Activated CD8-positive, alpha-beta T cell treated with anti-CD3 and anti-CD28 coated beads, Interleukin-2, amount 10 ng/mL, durations not matched to agents 7 days and 5 days (primary cell): ENCODE results near the gene TSPAN16. TPM values are rescaled to one million over a fixed set of nuclear protein-coding genes. Genes with fewer than 3 reads are reported as not detected.
"Not testable (repeated sequence)": the region's sequence is repeated elsewhere in the genome, so short reads cannot be mapped to it uniquely, and the experiment has no call there.

Experiments used
- ATAC-seq: fragments of 150-1000 bp; cut with Tn5 transposase; one replicate; pipeline ENCODE4 v1.10.0; 2021; ENCODE audit warnings: moderate library complexity
- CTCF ChIA-PET: fragments of 350-600 bp; sonication (Branson Sonifier 250); formaldehyde crosslinking; loops from one replicate; lab custom pipeline; 2021; ENCODE audit warnings: antibody characterized with exemption; lab: Charles Lee
- POLR2A ChIA-PET: fragments of 350-600 bp; sonication (Branson Sonifier 250); formaldehyde crosslinking; loops from one replicate; lab custom pipeline; 2021; ENCODE audit warnings: antibody characterized with exemption; lab: Charles Lee
- DNase-seq: peaks from one replicate; pipeline ENCODE4 v3.0.0-alpha.2; 2020
- H3K27ac Mint-ChIP-seq: one replicate; pipeline ENCODE4 v1.8.0; 2021; ENCODE audit warnings: mild to moderate bottlenecking, mixed read lengths
- H3K27me3 Mint-ChIP-seq: one replicate; pipeline ENCODE4 v1.8.0; 2021; ENCODE audit warnings: low read depth, mixed read lengths
- H3K36me3 Mint-ChIP-seq: one replicate; pipeline ENCODE4 v1.8.0; 2021; ENCODE audit warnings: low read depth, mixed read lengths
- H3K4me1 Mint-ChIP-seq: one replicate; pipeline ENCODE4 v1.8.0; 2021; ENCODE audit warnings: low read depth, mixed read lengths
- H3K4me3 Mint-ChIP-seq: one replicate; pipeline ENCODE4 v1.8.0; 2021; ENCODE audit warnings: mild to moderate bottlenecking, mixed read lengths
- H3K9me3 Mint-ChIP-seq: one replicate; pipeline ENCODE4 v1.8.0; 2022; ENCODE audit warnings: mixed read lengths; ENCODE audit not compliant: insufficient read depth
- total RNA-seq, 2 experiments: library from RNA; stranded (reverse); gene quantifications; one replicate each; pipeline ENCODE4 v1.2.3, GENCODE V29; 2021

Gene TSPAN16
- total RNA-seq, 2 experiments from 2014 or later: not detected

DNA sequence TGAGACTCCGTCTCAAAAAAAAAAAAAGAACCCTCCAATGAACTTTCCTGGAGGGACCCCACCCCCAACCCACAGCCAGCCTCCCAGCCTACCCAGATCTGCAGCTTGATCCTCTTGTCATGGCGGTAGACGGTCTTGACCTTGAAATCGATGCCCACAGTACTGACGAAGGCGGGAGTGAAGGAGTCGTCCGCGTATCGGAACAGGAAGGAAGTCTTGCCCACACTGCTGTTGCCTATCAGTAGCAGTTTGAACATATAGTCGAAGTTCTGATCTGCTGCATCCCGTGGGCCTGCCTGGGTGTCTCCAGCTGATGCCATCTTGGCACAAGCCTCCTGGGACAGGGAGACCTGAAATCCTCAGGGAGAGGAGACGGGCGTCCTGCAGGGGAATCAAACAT lies 41.1 kb downstream of the TSPAN16 start:
- CTCF ChIA-PET: interaction anchor here (1.1 to 1.4 kb wide), 3 partner anchors 10 to 44 kb away, joined by 3 to 5 read pairs (median 4); no protein-coding TSS in a partner anchor
- H3K27ac Mint-ChIP-seq: peak overlapping the region; percentile 56
- no peaks in the 10 kb centered on the region for H3K9me3 Mint-ChIP-seq
- POLR2A ChIA-PET: interaction anchor here (0.6 to 1.4 kb wide), 2 partner anchors 12 to 35 kb away, joined by 3 read pairs; no protein-coding TSS in a partner anchor
- H3K27me3 Mint-ChIP-seq: no peaks in the 10 kb centered on the region
- ATAC-seq (no peak), DNase-seq (peak; percentile 40)
- peaks cover 28% of the 10 kb centered on the region for H3K36me3 Mint-ChIP-seq
- H3K4me3 Mint-ChIP-seq: peak overlapping the region; percentile 36
- H3K4me1 Mint-ChIP-seq: peaks cover 28% of the 10 kb centered on the region

DNA sequence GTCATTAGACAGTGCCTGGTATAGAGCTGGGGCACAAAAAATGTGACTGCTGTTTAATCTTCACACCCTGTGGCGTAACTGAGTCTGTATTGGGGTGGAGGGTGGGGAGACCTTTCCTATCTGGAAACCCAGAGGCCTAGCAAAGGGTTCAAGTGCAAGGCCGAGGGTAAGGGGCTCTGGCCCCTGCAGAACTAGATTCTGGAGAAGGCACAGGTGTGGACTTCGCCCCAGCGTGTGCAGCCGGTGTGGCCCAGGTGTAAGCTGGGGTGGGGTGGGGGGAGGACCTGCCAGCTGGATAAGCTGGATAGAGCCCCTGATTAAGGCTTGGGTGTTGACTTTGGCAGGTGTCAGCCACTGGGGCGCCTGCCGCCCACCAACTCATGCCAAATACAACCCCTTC lies 42.2 kb downstream of the TSPAN16 start:
- Mint-ChIP-seq H3K36me3 (peaks cover 28% of the 10 kb centered on the region), H3K27me3 (no peaks in the 10 kb centered on the region), H3K4me1 (peaks cover 28% of the 10 kb centered on the region), H3K4me3 (no peak overlapping the region), H3K27ac (peak overlapping the region; percentile 39), H3K9me3 (no peaks in the 10 kb centered on the region)
- ATAC-seq (no peak), DNase-seq (no peak)
- CTCF ChIA-PET: interaction anchor here (1.4 kb wide), 1 partner anchor 9 kb away, joined by 4 read pairs; no protein-coding TSS in a partner anchor
- POLR2A ChIA-PET: interaction anchor here (0.9 kb wide), 1 partner anchor 15 kb away, joined by 3 read pairs; no protein-coding TSS in a partner anchor

DNA sequence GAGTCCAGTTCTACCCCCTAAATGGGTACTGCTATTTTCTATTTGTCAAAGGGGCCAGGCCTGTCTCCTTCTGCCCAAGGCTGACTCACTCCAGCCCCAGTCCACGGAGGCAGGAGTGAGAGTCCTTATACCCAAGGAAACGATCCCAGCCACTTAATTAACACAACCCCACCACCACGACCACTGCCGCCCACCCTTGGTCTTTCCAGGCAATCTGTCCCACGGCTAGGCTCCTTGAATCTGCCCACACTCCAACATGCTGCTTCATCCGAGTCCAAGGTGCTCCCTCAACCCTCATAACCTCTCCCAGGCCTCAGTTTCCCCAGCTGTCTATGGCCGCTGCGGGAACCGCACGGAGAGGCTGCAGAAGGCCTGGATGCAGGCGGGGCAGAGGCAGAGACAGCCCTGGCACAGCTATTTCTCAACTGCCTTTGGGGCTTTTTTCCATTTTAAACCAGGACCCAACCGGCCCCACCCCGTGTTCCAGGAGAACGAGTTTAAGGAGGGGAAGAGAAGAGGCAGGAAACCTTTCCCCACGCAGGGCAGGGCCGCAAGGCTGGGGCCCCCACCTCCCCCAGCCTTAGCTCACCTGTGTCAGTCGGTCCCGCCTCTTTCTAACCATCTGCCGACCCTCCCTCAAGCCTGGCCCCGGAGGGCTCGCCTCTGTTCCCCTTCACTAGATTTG lies 42.8 kb downstream of the TSPAN16 start:
- Mint-ChIP-seq H3K36me3 (peaks cover 28% of the 10 kb centered on the region), H3K4me3 (peak overlapping the region; percentile 73), H3K9me3 (no peaks in the 10 kb centered on the region), H3K4me1 (peaks cover 28% of the 10 kb centered on the region), H3K27ac (no peak overlapping the region), H3K27me3 (no peaks in the 10 kb centered on the region)
- POLR2A ChIA-PET: interaction anchor here (0.9 to 1.0 kb wide), 2 partner anchors 15 to 16 kb away, joined by 3 read pairs; no protein-coding TSS in a partner anchor
- CTCF ChIA-PET: interaction anchor here (1.5 kb wide), 1 partner anchor 42 kb away, joined by 6 read pairs; no protein-coding TSS in a partner anchor
- DNase-seq: no peak
- no peak for ATAC-seq

DNA sequence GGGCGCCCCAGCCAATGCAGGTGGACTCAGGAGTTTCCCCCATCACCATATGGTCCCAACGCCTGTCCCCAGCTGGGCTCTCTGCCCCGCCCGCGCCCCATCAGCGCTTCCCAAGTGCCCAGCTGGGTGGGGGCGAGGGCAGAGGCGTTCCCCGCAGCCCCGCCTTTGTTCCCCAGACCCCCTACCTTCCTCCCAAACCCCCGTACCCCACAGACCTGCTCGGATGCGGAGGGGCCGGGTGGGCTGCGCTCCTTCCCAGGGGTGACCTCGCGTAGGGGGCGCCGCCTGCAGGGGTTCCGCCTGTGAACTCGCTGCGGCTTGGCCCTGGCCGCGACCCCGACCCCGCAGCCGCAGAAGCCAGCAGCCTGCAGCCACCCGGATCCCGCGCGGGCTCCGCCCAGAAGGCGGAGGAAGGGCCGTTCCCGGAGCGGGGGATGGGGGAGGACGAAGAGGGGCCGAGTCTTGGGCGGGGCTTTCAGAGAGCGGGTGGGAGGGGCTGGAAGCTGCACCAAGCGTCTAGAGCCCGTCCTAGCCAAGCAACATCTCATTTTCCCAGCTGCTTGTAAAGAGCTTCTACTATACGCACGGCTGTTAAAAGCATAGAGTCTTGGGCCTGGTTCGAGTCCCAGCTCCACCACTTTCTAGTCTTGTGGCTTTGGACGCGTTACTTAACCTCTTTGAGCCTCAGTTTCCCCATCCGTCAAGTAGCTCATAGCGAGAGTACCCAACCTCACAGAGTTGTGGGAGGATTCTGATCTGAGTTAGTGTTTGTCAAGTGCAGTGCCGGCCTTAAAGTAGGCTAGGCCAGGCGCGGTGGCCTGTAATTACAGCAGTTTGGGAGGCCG lies 43.5 kb downstream of the TSPAN16 start, which contains the start of gene RAB3D:
TSS of gene RAB3D (minus strand) at position 404 of the 845 bp plus-strand sequence. CDS start 2,258 bp downstream, outside the sequence.
- H3K36me3 Mint-ChIP-seq: peaks cover 25% of the 10 kb centered on the region
- H3K4me1 Mint-ChIP-seq: peaks cover 31% of the 10 kb centered on the region
- peak within 1 kb of the TSS; percentile 73 for H3K4me3 Mint-ChIP-seq
- ChIA-PET POLR2A (interaction anchor here (0.6 to 1.2 kb wide), 5 partner anchors 8 to 42 kb away, joined by 3 to 7 read pairs (median 3); partner anchors contain the start of gene SWSAP1), CTCF (interaction anchor here (0.9 to 1.5 kb wide), 5 partner anchors 15 to 143 kb away, joined by 3 to 6 read pairs (median 4); no protein-coding TSS in a partner anchor)
- no peak within 1 kb of the TSS for H3K27ac Mint-ChIP-seq
- DNase-seq: peak; percentile 89
- H3K9me3 Mint-ChIP-seq: no peaks in the 10 kb centered on the region
- peak; percentile 92 for ATAC-seq
- H3K27me3 Mint-ChIP-seq: no peaks in the 10 kb centered on the region

DNA sequence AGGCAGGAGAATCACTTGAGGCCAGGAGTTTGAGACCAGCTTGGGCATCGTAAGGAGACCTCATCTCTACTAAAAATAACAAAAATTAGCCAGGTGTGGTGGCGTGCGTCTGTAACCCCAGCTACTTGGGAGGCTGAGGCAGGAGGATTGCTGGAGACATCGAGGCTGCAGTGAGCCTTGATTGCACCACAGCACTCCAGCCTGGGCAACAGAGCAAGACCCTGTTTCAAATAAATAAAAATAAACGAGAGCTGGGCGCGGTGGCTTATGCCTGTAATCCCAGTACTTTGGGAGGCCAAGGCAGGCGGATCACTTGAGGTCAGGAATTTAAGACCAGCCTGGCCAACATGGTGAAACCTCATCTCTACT lies 44.1 kb downstream of the TSPAN16 start:
- POLR2A ChIA-PET: interaction anchor here (0.6 to 1.2 kb wide), 4 partner anchors 9 to 41 kb away, joined by 3 to 7 read pairs (median 4); partner anchors contain the start of gene SWSAP1
- H3K27me3 Mint-ChIP-seq, ATAC-seq, H3K27ac Mint-ChIP-seq, DNase-seq, H3K9me3 Mint-ChIP-seq: not testable (repeated sequence)
- Mint-ChIP-seq H3K36me3 (peaks cover 22% of the 10 kb centered on the region), H3K4me1 (peaks cover 32% of the 10 kb centered on the region), H3K4me3 (peak overlapping the region; percentile 61)
- CTCF ChIA-PET: interaction anchor here (0.9 to 1.5 kb wide), 5 partner anchors 16 to 142 kb away, joined by 3 to 6 read pairs (median 4); no protein-coding TSS in a partner anchor

DNA sequence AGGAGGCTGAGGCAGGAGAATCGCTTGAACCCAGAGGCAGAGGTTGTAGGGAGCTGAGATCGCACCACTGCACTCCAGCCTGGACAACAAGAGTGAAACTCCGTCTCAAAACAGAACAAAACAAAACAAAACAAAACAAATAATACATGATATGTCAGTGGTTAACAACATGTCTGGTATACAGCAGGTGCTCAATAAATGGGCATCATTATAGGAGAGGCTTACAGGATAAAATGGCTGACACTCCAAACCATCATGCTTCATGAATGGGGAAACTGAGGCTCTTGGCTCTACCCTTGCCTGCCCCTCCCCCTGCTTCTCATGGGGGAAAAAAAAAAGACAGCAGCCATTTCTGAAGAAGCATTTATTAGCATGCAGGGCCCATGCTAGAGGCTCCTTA lies 46.5 kb downstream of the TSPAN16 start:
- CTCF ChIA-PET: no interaction called here
- no peaks in the 10 kb centered on the region for H3K9me3 Mint-ChIP-seq
- peaks cover 6% of the 10 kb centered on the region for H3K36me3 Mint-ChIP-seq
- H3K27me3 Mint-ChIP-seq: no peaks in the 10 kb centered on the region
- no peak for ATAC-seq
- H3K27ac Mint-ChIP-seq: no peak overlapping the region
- DNase-seq: no peak
- POLR2A ChIA-PET: interaction anchor here (0.6 kb wide), 1 partner anchor 23 kb away, joined by 3 read pairs; no protein-coding TSS in a partner anchor
- no peak overlapping the region for H3K4me3 Mint-ChIP-seq
- peaks cover 46% of the 10 kb centered on the region for H3K4me1 Mint-ChIP-seq

DNA sequence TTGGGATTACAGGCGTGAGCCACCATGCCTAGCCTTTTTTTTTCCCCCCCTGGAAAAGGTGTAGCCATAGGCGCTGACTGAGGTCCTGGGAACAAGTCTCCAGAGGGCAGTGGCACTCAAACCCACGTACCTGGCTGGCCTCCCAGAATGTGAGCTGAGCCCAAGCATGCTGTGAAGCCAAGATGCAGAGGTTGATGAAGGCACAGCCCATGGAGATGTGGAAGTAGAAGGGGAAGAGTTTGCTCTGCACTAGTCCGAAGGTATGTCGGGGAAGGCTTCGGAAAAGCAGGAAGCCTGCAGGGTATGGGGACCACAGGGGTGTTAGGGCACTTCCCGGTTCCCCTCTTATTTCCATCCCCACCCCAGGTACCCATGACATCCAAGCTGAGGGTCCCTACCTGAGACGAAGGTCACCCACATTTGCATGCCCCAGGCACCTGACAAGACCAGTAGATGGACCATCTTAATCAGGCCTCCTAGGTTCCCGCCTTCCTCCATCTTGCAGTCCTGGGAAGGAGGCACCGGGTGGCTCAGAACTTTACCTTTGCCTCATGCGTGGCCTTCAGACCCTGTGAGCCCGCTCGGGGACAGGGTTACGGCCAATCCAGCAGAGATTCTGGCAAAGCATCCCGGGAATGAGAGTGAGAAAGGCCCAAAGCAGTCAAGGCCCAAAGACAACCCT lies 49.3 kb downstream of the TSPAN16 start:
- Mint-ChIP-seq H3K27ac (peak overlapping the region; percentile 92), H3K4me3 (peak overlapping the region; percentile 85), H3K36me3 (peaks cover 13% of the 10 kb centered on the region), H3K9me3 (peaks cover 6% of the 10 kb centered on the region), H3K27me3 (no peaks in the 10 kb centered on the region), H3K4me1 (peaks cover 26% of the 10 kb centered on the region)
- ATAC-seq (no peak), DNase-seq (no peak)
- POLR2A ChIA-PET: interaction anchor here (2.1 kb wide), 1 partner anchor 30 kb away, joined by 12 read pairs; the partner anchor contains the start of gene SWSAP1
- CTCF ChIA-PET: interaction anchor here (1.0 to 3.2 kb wide), 4 partner anchors 29 to 51 kb away, joined by 3 to 20 read pairs (median 8); partner anchors contain the start of gene SWSAP1

DNA sequence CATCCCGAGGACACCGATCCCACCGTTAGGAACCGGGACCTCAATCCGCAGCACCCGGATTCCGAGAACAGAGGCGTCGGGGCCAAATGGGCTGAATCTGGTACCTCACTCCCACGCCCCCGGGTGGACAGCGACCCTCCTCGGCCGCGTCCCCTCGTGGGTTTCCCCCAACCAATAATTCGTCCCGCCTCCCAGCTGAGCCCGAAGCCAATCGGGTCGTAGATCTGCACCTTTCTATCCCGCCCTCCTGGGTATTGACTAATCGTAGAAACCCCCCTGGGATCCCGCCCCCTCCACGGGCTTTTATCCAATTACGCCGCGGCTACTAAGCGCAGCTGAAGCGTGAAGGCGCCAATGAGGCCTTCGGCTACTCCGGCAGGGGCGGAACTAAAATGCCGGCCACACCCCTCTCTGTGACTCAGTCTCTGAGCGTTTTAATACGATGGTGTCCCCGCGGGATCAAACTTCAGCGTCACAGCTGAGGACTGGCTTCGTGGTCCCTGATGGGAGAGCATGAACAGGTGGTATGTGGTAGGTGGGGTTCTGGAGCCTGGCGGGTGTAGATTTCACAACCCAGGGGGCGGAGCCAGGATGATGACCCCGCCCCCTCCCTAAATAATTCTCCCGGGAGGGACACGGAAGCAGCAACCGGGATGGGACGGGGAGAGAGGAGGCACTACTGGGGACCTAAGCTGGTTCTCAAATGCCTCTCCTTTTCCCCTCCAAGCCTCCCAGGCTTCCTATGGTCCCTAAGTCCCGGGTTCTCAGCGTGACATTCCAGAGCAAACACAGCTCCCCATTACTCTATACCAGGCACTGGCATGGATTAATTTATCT lies 50.4 kb downstream of the TSPAN16 start, which contains the start of the genes CCDC159 and TMEM205:
TSS of gene CCDC159 (plus strand) at position 416 of the 837 bp plus-strand sequence. CDS start at position 504, 88 bp downstream.
TSS of gene TMEM205 (minus strand) at position 165 of the 837 bp plus-strand sequence. CDS start 649 bp downstream, outside the sequence.
- Mint-ChIP-seq H3K36me3 (peaks cover 12% of the 10 kb centered on the region), H3K4me3 (peak within 1 kb of the TSS; percentile 85), H3K4me1 (peaks cover 26% of the 10 kb centered on the region), H3K27ac (peak within 1 kb of the TSS; percentile 92), H3K9me3 (peaks cover 6% of the 10 kb centered on the region), H3K27me3 (no peaks in the 10 kb centered on the region)
- ChIA-PET POLR2A (interaction anchor here (1.0 to 2.1 kb wide), 2 partner anchors 29 to 257 kb away, joined by 6 to 12 read pairs; partner anchors contain the start of genes LDLR and SWSAP1), CTCF (interaction anchor here (1.0 to 3.2 kb wide), 8 partner anchors 9 to 136 kb away, joined by 3 to 20 read pairs (median 5); partner anchors contain the start of gene SWSAP1)
- peak; percentile 100 for DNase-seq
- peak; percentile 99 for ATAC-seq

DNA sequence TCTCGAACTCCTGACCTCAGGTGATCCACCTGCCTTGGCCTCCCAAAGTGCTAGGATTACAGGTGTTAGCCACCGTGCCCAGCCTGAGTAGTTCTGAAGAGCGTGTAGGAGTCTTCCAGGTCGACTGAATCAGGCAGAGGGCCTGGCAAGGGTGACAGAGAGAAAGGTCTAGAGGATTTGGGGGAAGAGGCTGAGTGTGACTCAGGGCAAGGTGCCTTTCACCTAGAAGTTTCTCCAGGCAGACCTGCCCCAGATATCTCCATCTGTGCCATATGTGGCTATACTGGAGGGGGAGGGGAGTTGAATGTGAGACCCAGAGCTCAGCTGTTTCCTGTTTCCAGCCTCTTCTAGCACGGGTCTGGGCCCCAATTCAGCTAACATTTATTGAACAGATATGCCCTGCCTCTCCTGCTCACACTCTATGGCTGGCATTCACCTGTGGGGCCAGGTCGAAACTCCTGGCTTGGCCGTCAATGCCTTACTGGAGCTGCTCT lies 51.6 kb downstream of the TSPAN16 start:
- Mint-ChIP-seq H3K4me3 (peak overlapping the region; percentile 85), H3K27me3 (no peaks in the 10 kb centered on the region), H3K9me3 (peaks cover 6% of the 10 kb centered on the region), H3K4me1 (peaks cover 26% of the 10 kb centered on the region), H3K36me3 (peaks cover 7% of the 10 kb centered on the region), H3K27ac (no peak overlapping the region)
- DNase-seq: no peak
- POLR2A ChIA-PET: no interaction called here
- ATAC-seq: no peak
- CTCF ChIA-PET: interaction anchor here (1.3 to 3.2 kb wide), 4 partner anchors 10 to 36 kb away, joined by 4 to 20 read pairs (median 5); no protein-coding TSS in a partner anchor
